ENCODE results near the gene PRDM16.

DNA sequence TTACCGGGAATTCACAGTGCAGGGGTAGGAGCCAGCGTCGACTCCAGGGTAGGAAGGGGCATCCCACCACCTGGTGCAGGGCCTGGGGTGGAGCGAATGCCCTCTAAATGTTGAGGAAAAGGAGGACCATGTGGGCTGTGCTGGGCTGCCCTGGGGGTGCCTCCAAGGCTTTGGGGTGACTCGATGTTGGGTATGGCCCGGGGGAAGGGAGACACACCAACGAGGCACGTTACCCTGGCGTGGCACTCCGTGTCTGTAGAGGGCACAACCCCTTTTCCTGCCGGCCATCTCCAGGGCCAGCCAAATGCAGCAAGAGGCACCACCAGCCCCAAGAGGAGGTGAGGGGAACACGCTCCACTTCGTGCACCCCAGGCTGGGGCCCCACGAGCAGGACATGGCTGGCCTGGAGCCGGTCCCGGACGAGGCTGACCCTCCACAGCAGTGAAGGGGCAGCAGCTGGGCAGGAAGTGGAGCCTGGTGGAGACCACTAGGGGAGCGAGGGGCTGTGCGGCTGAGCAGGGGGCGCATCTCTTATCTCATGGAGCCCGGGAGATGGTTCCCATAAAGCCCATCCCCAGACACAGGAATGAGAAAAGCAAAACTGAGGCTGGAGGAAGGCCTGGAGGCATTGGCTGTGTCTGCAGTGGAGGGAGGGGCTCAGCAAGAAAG, 36.5 kb upstream of the PRDM16 start:
- no peak for TF ChIP-seq CTCF (conservative IDR thresholded peaks at IDR 0.05)
- TF ChIP-seq ZFX (IDR thresholded peaks at IDR 0.05) = no peak

Data from C4-2B (cell line).